ENCODE measurements around the gene ABCG1. TPM values are rescaled to one million over a fixed set of nuclear protein-coding genes. Genes with fewer than 3 reads are reported as not detected.

The ABCG1 gene
- total and polyA plus RNA-seq, 8 donors, result 3.1 to 65.9 (median 15.6) TPM

DNA sequence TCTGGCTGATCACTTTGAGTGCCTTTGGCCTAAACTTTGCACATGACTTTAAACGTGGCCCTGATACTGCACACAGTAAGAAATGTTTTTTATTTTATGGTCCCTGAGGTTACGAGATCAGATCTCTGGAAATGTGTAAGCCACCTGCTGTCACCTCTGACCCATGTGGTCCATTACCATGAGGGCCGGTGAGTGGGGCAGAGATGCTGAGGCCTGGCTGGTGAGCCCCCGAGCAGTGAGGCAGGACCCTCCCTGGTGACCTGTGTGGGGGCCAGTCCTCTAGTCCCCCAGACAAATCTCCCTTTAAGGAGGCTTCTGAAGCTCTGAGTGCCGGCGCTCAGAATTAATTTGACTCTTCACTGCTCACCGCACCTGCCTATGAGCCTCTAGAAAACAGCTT, 83.9 kb downstream of the ABCG1 start:
- no peak for DNase-seq
- H3K27ac ChIP-seq, result peak overlapping the region in 1 of 5 donors; percentile 48

DNA sequence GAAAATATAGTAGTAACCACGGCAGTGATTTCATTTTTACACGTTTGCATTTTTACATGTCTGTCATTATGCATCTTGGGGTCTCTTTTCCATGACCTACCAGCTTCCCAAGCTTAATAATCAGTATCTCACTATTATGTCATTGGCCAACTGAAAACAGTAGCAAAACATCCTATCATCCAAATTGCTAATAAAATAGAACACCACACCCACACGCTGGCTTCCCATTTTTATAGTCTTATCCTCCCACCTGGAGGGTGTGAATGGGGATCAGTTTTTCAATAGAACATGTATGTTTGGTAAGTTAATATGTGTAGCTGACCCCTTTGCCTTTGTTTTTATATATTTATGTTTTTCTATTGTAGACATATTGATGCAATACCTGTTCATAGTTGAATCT, 84.5 kb downstream of the ABCG1 start:
- Histone ChIP-seq H3K4me1 (peaks cover 0 to 4% (median 0%) of the 10 kb centered on the region in 4 donors), H3K36me3 (no peaks in the 10 kb centered on the region), H3K4me3 (no peak overlapping the region), H3K27me3 (peaks cover 0 to 39% (median 6%) of the 10 kb centered on the region in 3 donors), H3K9me3 (no peaks in the 10 kb centered on the region), H3K27ac (no peak overlapping the region)
- TF ChIP-seq, protein P1, sequence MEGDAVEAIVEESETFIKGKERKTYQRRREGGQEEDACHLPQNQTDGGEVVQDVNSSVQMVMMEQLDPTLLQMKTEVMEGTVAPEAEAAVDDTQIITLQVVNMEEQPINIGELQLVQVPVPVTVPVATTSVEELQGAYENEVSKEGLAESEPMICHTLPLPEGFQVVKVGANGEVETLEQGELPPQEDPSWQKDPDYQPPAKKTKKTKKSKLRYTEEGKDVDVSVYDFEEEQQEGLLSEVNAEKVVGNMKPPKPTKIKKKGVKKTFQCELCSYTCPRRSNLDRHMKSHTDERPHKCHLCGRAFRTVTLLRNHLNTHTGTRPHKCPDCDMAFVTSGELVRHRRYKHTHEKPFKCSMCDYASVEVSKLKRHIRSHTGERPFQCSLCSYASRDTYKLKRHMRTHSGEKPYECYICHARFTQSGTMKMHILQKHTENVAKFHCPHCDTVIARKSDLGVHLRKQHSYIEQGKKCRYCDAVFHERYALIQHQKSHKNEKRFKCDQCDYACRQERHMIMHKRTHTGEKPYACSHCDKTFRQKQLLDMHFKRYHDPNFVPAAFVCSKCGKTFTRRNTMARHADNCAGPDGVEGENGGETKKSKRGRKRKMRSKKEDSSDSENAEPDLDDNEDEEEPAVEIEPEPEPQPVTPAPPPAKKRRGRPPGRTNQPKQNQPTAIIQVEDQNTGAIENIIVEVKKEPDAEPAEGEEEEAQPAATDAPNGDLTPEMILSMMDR (IDR thresholded peaks at IDR 0.05), result no peak
- no peak for TF ChIP-seq POLR2AphosphoS5 (IDR thresholded peaks at IDR 0.05)
- no peak for TF ChIP-seq POLR2A (IDR thresholded peaks at IDR 0.05)
- TF ChIP-seq EP300 (IDR thresholded peaks at IDR 0.05), result no peak
- intact Hi-C loops (cut with DNase I; ENCODE audit: low total_unique reads), result loop anchor here (10.0 kb wide), 1 partner anchor 141 kb away; no protein-coding TSS in a partner anchor
- 69 to 83% (median 74%) methylated on average over 3 of the region's 3 CpGs for WGBS, 5 donors
- DNase-seq, result no peak

More for the DNA sequence above, 83.9 kb downstream of the ABCG1 start:
- 63 to 82% (median 77%) methylated on average over 7 of the region's 7 CpGs for WGBS, 5 donors
- TF ChIP-seq POLR2AphosphoS5 (IDR thresholded peaks at IDR 0.05) (no peak), EP300 (IDR thresholded peaks at IDR 0.05) (no peak)
- TF ChIP-seq, protein P1 (IDR thresholded peaks at IDR 0.05), result no peak
- Histone ChIP-seq H3K27me3 (peaks cover 0 to 32% (median 0%) of the 10 kb centered on the region in 3 donors), H3K4me1 (peaks cover 0 to 4% (median 0%) of the 10 kb centered on the region in 4 donors), H3K4me3 (no peak overlapping the region), H3K36me3 (peaks cover 0 to 3% (median under 1%) of the 10 kb centered on the region in 4 donors), H3K9me3 (no peaks in the 10 kb centered on the region)
- intact Hi-C loops (cut with DNase I; ENCODE audit: low total_unique reads), result loop anchor here (10.0 kb wide), 1 partner anchor 142 kb away; no protein-coding TSS in a partner anchor

GRCh38 chr21:42304556-42305454, 85.9 kb downstream of the ABCG1 start:
- TF ChIP-seq POLR2A (IDR thresholded peaks at IDR 0.05) (no peak), EP300 (IDR thresholded peaks at IDR 0.05) (no peak), POLR2AphosphoS5 (IDR thresholded peaks at IDR 0.05) (no peak)
- TF ChIP-seq, protein P1 (IDR thresholded peaks at IDR 0.05), result no peak
- H3K4me1 ChIP-seq, result peaks cover 4 to 14% (median 5%) of the 10 kb centered on the region in 4 donors
- 70 to 79% (median 76%) methylated on average over 20 to 22 of the region's 22 CpGs for WGBS, 5 donors
- intact Hi-C loops (cut with DNase I; ENCODE audit: low total_unique reads), result loop anchor here (10.0 kb wide), 1 partner anchor 140 kb away; no protein-coding TSS in a partner anchor
- no peaks in the 10 kb centered on the region for H3K36me3 ChIP-seq
- no peak overlapping the region for H3K27ac ChIP-seq
- no peak overlapping the region for H3K4me3 ChIP-seq
- DNase-seq, result no peak
- H3K9me3 ChIP-seq, result no peaks in the 10 kb centered on the region
- peaks cover 0 to 52% (median 10%) of the 10 kb centered on the region in 3 donors for H3K27me3 ChIP-seq

GRCh38 chr21:42305707-42306147, 86.8 kb downstream of the ABCG1 start:
- intact Hi-C loops (cut with DNase I; ENCODE audit: low total_unique reads), result loop anchor here (10.0 kb wide), 1 partner anchor 139 kb away; no protein-coding TSS in a partner anchor
- H3K27ac ChIP-seq, result no peak overlapping the region
- H3K27me3 ChIP-seq, result peaks cover 0 to 56% (median 10%) of the 10 kb centered on the region in 3 donors
- peaks cover 8 to 19% (median 12%) of the 10 kb centered on the region in 4 donors for H3K4me1 ChIP-seq
- no peak for DNase-seq
- H3K36me3 ChIP-seq, result no peaks in the 10 kb centered on the region
- no peaks in the 10 kb centered on the region for H3K9me3 ChIP-seq
- TF ChIP-seq POLR2AphosphoS5 (IDR thresholded peaks at IDR 0.05), result no peak
- H3K4me3 ChIP-seq, result no peak overlapping the region
- WGBS, 5 donors, result 93 to 96% (median 95%) methylated on average over 28 to 33 of the region's 33 CpGs

Measured in stomach (tissue), 9 donors.